ENCODE data around the gene ACVR1. TPM values are rescaled to one million over a fixed set of nuclear protein-coding genes. Genes with fewer than 3 reads are reported as not detected.
A peak's percentile ranks its signal among the peaks of the same experiment; 100 is the strongest.

Gene ACVR1
- total RNA-seq, 2 experiments from 2014 or later, result 19.0 to 20.8 TPM

DNA sequence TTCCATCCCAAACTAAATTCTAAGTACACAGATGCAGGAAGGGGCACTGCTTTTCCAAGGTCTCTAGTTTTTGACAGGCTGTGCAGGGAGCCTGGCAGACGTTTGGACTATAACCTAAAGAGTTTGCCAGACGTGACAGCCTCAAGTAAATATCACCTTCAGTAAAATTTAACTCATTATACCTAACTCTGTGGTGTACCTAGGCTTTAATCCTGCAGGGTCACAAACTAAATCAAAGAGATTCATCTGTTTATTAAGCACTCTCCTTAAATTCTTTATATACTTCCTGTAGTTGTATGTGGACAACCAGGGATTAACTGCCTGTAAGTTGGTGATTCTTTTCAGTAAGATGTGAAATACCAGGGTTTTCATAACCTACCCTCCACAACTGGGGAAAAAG is 92.9 kb downstream of the ACVR1 start:
- intact Hi-C loops (cut with micrococcal nuclease), result loop anchor here (10.0 kb wide), 1 partner anchor 962 kb away; no protein-coding TSS in a partner anchor
- DNase-seq, result no peak
- peaks cover 31% of the 10 kb centered on the region for H3K4me1 Mint-ChIP-seq (ENCODE audit: low read depth)
- H3K9me3 Mint-ChIP-seq, result no peaks in the 10 kb centered on the region
- no peak overlapping the region for H3K27ac Mint-ChIP-seq
- H3K27me3 Mint-ChIP-seq (ENCODE audit: low read depth), result no peaks in the 10 kb centered on the region
- CTCF ChIA-PET, result no interaction called here
- no peak overlapping the region for H3K4me3 Mint-ChIP-seq
- H3K36me3 Mint-ChIP-seq (ENCODE audit: low read depth), result peaks cover 14% of the 10 kb centered on the region

DNA sequence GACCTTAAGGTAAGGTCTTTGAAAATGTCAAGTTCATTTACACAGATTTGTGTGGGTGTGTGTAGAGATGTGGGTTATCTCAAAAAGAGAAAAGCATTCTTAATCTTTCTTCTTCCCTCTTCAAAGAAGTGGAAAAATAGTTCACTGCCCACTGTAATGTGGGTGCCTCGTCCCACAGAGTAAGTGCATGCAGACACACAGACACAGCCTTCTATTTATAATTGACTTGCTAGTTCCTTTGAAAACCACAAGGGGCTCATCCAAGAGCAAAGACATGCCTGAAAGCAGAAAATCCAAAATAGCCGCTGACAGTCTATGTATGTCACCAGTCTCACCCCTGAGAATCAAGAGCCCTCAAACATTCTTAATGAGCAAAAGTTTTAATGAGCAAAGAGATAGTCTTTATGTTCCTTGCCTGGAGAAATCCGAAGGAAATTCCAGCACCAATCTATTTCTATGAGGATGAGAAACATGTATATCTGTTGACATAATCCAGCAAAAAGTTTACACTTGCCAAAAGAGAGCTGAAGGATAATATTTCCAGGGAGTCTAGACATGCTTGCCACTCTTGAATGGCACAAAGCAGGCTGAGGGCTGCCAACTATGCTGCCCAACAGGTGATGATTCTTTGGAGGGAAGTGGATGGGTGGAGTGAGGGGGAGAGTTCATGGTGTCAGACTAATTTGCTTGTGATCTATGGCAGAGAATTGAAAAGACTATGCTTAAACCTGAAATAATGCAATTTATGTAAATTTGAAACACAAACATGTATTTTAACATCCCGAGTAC is 93.9 kb downstream of the ACVR1 start:
- no peak for DNase-seq
- CTCF ChIA-PET, result interaction anchor here (0.6 to 8.6 kb wide), 2 partner anchors 103 to 228 kb away, joined by 3 to 82 read pairs; no protein-coding TSS in a partner anchor
- Mint-ChIP-seq H3K9me3 (no peaks in the 10 kb centered on the region), H3K4me1 (ENCODE audit: low read depth) (peaks cover 29% of the 10 kb centered on the region), H3K27ac (no peak overlapping the region), H3K27me3 (ENCODE audit: low read depth) (no peaks in the 10 kb centered on the region), H3K36me3 (ENCODE audit: low read depth) (peaks cover 12% of the 10 kb centered on the region), H3K4me3 (no peak overlapping the region)
- intact Hi-C loops (cut with micrococcal nuclease), result loop anchor here (10.0 kb wide), 1 partner anchor 963 kb away; no protein-coding TSS in a partner anchor

DNA sequence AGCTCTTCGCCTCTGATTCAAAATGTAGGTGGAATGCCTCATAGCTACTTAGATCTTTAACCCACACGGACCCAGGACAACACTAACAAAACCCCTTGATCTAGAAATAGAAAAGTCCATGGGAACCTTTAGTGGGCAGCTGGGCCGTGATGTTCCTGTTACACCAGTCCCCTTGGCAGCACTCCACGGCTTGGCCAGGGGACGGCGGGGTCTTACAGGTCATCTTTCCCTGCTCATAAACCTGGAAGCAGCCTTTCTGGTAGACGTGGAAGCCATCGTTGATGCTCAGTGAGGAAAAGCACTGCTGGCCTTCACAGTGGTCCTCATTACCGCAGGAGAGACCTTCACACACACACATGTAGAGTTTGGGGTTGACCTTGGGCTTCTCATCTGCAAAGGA is 95.9 kb downstream of the ACVR1 start:
- no peak overlapping the region for H3K27ac Mint-ChIP-seq
- no peaks in the 10 kb centered on the region for H3K27me3 Mint-ChIP-seq (ENCODE audit: low read depth)
- H3K36me3 Mint-ChIP-seq (ENCODE audit: low read depth), result peaks cover 18% of the 10 kb centered on the region
- H3K4me3 Mint-ChIP-seq, result no peak overlapping the region
- intact Hi-C loops (cut with micrococcal nuclease), result loop anchor here (10.0 kb wide), 1 partner anchor 965 kb away; no protein-coding TSS in a partner anchor
- no peaks in the 10 kb centered on the region for H3K9me3 Mint-ChIP-seq
- H3K4me1 Mint-ChIP-seq (ENCODE audit: low read depth), result peaks cover 29% of the 10 kb centered on the region
- CTCF ChIA-PET, result interaction anchor here (0.7 to 8.6 kb wide), 7 partner anchors 13 to 238 kb away, joined by 3 to 82 read pairs (median 4); no protein-coding TSS in a partner anchor
- no peak for DNase-seq

DNA sequence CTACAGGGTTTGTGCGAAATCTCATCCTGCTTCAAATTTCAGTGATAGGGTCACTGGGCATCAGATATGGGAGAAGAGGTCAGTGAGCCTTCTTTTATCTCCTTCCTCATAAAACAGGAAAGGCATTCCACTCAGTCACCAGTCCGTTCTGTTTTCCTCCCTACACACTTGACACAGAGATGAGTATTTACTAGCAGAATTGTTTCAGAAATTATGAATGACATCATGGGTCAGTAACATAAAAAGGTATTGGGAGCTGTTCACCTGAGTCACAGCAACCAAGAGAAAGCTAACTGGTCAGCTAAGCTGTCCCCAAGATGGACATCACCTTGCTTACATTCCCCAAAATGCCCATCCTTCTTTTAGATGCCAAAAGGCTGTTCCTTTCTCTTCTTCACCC is 96.3 kb downstream of the ACVR1 start:
- H3K36me3 Mint-ChIP-seq (ENCODE audit: low read depth), result peaks cover 20% of the 10 kb centered on the region
- no peaks in the 10 kb centered on the region for H3K27me3 Mint-ChIP-seq (ENCODE audit: low read depth)
- peaks cover 27% of the 10 kb centered on the region for H3K4me1 Mint-ChIP-seq (ENCODE audit: low read depth)
- no peak overlapping the region for H3K4me3 Mint-ChIP-seq
- no peak overlapping the region for H3K27ac Mint-ChIP-seq
- CTCF ChIA-PET, result interaction anchor here (0.9 to 8.6 kb wide), 3 partner anchors 127 to 231 kb away, joined by 3 to 82 read pairs (median 3); no protein-coding TSS in a partner anchor
- no peaks in the 10 kb centered on the region for H3K9me3 Mint-ChIP-seq
- intact Hi-C loops (cut with micrococcal nuclease), result loop anchor here (10.0 kb wide), 1 partner anchor 965 kb away; no protein-coding TSS in a partner anchor
- DNase-seq, result no peak

DNA sequence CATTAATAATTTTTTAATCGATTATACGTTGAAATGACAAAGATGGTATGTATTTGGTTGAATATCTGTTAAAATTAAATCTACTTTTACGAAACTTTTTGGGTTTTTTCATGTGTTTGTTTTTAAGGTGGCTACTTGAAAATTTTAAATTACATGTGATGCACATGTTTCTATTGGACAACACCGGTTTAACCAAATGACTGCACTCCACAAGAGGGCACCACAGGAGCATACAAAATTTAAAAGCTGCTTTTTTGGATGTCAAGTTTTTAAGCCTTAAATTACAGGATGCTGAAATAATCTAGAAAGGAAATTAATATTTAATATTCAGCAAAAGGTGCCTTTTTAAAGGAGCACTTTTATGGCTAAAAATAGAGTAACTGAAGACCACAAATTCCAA is 98.7 kb downstream of the ACVR1 start:
- H3K36me3 Mint-ChIP-seq (ENCODE audit: low read depth), result peaks cover 24% of the 10 kb centered on the region
- peak; percentile 80 for DNase-seq
- no peaks in the 10 kb centered on the region for H3K9me3 Mint-ChIP-seq
- intact Hi-C loops (cut with micrococcal nuclease), result loop anchor here (1.0 to 2.0 kb wide), 3 partner anchors 233 to 475 kb away; no protein-coding TSS in a partner anchor
- H3K27ac Mint-ChIP-seq, result no peak overlapping the region
- CTCF ChIA-PET, result interaction anchor here (1.2 to 8.6 kb wide), 2 partner anchors 179 to 233 kb away, joined by 3 to 82 read pairs; no protein-coding TSS in a partner anchor
- H3K4me1 Mint-ChIP-seq (ENCODE audit: low read depth), result peaks cover 12% of the 10 kb centered on the region
- no peak overlapping the region for H3K4me3 Mint-ChIP-seq
- no peaks in the 10 kb centered on the region for H3K27me3 Mint-ChIP-seq (ENCODE audit: low read depth)

DNA sequence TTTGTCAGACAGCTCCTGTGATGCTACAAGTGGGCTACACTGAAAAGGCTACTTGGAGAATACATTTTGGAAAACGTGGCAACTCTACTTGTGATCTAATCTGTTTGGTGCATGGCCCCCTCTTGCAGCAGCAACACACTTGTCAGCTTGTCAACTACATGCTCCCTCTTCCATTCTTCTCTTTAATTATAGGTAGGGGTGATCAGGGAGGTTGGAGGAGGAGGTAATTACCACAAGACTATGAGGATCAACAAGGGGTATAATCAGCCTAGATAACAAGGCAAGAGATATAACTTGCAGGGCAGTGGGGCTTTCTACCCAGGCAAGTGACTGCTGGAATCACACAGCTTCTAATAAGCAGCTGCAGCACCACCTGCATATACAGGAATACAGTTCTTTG is 104.9 kb downstream of the ACVR1 start:
- intact Hi-C loops (cut with micrococcal nuclease), result no loop called here
- Mint-ChIP-seq H3K9me3 (no peaks in the 10 kb centered on the region), H3K27ac (no peak overlapping the region), H3K4me3 (no peak overlapping the region), H3K4me1 (ENCODE audit: low read depth) (no peaks in the 10 kb centered on the region), H3K27me3 (ENCODE audit: low read depth) (no peaks in the 10 kb centered on the region), H3K36me3 (ENCODE audit: low read depth) (peaks cover 29% of the 10 kb centered on the region)
- DNase-seq, result no peak
- CTCF ChIA-PET, result interaction anchor here (1.0 to 1.1 kb wide), 4 partner anchors 10 to 273 kb away, joined by 3 to 6 read pairs (median 3); no protein-coding TSS in a partner anchor

DNA sequence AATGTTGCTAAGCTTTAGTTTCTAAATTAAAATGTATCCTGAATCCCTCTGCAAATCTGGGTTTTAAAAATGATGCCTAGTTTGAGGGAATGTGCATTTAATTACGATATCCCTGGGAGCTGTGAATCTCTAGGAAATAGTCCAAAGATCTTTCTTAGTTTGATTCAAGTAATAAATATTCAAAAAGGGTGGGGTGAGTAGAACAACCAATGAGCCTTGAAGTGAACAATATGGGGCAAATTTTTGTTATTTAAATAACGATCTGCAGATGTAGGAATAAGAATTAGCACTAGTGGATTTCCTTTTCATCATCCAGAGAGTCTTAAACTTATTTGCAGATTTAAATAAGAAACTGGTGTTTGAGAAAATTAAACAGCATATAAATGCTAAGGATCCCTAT is 106.3 kb downstream of the ACVR1 start:
- peaks cover 32% of the 10 kb centered on the region for H3K36me3 Mint-ChIP-seq (ENCODE audit: low read depth)
- CTCF ChIA-PET, result no interaction called here

DNA sequence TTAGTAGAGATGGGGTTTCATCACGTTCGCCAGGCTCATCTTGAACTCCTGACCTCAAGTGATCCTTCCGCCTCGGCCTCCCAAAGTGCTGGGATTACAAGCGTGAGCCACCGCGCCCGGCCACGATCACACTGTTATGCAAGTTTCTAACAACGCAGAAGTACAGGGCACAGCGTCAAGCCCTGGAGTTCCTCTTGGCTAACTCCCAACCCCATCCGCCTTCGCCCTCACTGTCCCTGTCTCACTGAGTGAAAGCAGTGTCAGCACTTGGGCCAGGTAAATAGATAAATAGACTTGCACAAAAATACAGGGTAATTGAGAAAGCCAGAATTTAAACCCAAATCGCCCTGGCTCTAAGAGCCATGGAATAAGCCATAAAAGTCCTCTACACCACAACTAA is 111.7 kb downstream of the ACVR1 start:
- Mint-ChIP-seq H3K4me1 (ENCODE audit: low read depth) (no peaks in the 10 kb centered on the region), H3K9me3 (no peaks in the 10 kb centered on the region), H3K4me3 (no peak overlapping the region), H3K36me3 (ENCODE audit: low read depth) (peaks cover 49% of the 10 kb centered on the region), H3K27ac (no peak overlapping the region), H3K27me3 (ENCODE audit: low read depth) (no peaks in the 10 kb centered on the region)
- CTCF ChIA-PET, result no interaction called here
- DNase-seq, result no peak
- intact Hi-C loops (cut with micrococcal nuclease), result no loop called here

More for the DNA sequence above, 106.3 kb downstream of the ACVR1 start:
- intact Hi-C loops (cut with micrococcal nuclease), result no loop called here
- Mint-ChIP-seq H3K4me1 (ENCODE audit: low read depth) (no peaks in the 10 kb centered on the region), H3K4me3 (no peak overlapping the region), H3K27me3 (ENCODE audit: low read depth) (no peaks in the 10 kb centered on the region), H3K9me3 (no peaks in the 10 kb centered on the region), H3K27ac (no peak overlapping the region)
- no peak for DNase-seq

DNA sequence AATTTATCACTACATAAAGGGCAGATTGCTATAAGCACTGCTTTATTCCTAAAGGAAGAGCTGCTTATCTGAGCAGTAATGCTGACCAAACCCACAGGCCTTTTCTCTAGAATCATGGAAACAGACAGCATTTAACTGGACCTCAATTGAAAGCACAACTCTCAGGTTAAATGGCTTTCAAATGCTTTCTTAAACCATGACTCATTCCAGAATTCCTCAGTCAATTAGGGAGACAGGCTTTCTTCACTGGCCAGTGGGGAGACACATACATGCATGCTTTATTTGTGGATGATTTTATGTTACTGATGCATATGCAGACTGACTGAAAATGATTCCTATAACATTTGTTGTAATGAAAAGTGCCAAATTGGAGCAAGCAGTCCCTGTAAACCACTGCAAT is 114.6 kb downstream of the ACVR1 start:
- DNase-seq, result no peak
- Mint-ChIP-seq H3K4me3 (no peak overlapping the region), H3K9me3 (peaks cover 20% of the 10 kb centered on the region), H3K36me3 (ENCODE audit: low read depth) (peaks cover 62% of the 10 kb centered on the region), H3K4me1 (ENCODE audit: low read depth) (no peaks in the 10 kb centered on the region), H3K27ac (no peak overlapping the region), H3K27me3 (ENCODE audit: low read depth) (no peaks in the 10 kb centered on the region)
- intact Hi-C loops (cut with micrococcal nuclease), result no loop called here
- CTCF ChIA-PET, result interaction anchor here (0.5 to 2.1 kb wide), 3 partner anchors 10 to 459 kb away, joined by 3 to 7 read pairs (median 6); no protein-coding TSS in a partner anchor

DNA sequence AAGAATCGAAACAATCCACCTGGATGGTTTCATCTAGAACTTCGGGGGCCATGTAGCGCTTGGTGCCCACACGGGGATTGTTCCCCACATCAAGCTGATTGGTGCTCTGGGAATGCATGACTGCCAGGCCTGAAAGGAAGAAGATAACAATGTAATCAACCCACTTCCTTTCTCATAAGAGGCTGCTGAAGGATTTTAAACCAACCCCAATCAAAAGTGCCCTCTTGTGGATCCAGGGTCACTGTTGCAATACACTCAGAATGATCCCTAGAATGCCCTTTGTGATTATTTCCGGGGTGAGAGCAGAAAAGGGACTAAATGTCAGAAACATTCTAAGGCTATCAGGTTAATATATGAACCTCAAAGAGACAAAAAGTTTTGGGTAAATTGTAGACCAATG is 115.2 kb downstream of the ACVR1 start:
- H3K4me1 Mint-ChIP-seq (ENCODE audit: low read depth), result no peaks in the 10 kb centered on the region
- peaks cover 20% of the 10 kb centered on the region for H3K9me3 Mint-ChIP-seq
- CTCF ChIA-PET, result interaction anchor here (0.5 to 2.1 kb wide), 2 partner anchors 426 to 458 kb away, joined by 3 to 7 read pairs; no protein-coding TSS in a partner anchor
- H3K27ac Mint-ChIP-seq, result no peak overlapping the region
- no peaks in the 10 kb centered on the region for H3K27me3 Mint-ChIP-seq (ENCODE audit: low read depth)
- H3K36me3 Mint-ChIP-seq (ENCODE audit: low read depth), result peaks cover 64% of the 10 kb centered on the region
- no peak for DNase-seq
- intact Hi-C loops (cut with micrococcal nuclease), result no loop called here
- H3K4me3 Mint-ChIP-seq, result no peak overlapping the region

DNA sequence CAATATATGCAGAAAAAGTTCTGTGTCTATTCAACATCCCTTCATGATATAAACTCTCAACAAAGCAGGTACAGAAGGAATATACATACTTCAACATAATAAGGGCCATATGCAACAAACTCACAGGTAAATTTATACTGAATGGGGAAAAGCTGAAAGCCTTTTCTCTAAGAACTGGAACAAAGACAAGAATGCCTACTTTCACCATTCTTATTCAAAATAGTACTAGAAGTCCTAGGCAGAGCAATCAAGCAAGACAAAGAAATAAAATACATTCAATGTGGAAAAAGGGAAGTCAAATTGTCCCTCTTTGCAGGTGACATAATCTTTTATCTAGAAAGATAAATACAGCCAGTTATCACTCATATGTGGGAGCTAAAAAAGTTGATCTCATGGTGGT is 116.3 kb downstream of the ACVR1 start:
- no peaks in the 10 kb centered on the region for H3K27me3 Mint-ChIP-seq (ENCODE audit: low read depth)
- no peak overlapping the region for H3K27ac Mint-ChIP-seq
- intact Hi-C loops (cut with micrococcal nuclease), result no loop called here
- no peaks in the 10 kb centered on the region for H3K4me1 Mint-ChIP-seq (ENCODE audit: low read depth)
- DNase-seq, result no peak
- H3K36me3 Mint-ChIP-seq (ENCODE audit: low read depth), result peaks cover 65% of the 10 kb centered on the region
- H3K4me3 Mint-ChIP-seq, result no peak overlapping the region
- CTCF ChIA-PET, result interaction anchor here (1.1 kb wide), 1 partner anchor 250 kb away, joined by 5 read pairs; no protein-coding TSS in a partner anchor
- H3K9me3 Mint-ChIP-seq, result peaks cover 21% of the 10 kb centered on the region

DNA sequence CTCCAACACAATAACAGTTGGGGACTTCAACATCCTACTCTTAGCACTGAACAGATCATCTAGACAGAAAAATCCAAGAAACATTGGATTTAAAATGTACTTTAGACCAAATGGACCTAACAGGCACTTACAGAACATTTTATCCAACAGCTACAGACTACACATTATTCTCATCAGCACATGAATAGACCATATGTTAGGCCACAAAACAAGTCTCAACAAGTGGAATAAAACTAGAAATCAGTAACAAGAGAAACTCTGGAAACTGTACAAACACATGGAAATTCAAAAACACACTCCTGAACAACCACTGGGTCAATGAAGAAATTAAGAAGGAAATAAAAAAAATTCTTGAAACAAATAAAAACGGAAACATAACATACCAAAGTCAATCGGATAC is 117.5 kb downstream of the ACVR1 start:
- Mint-ChIP-seq H3K27ac (no peak overlapping the region), H3K4me3 (no peak overlapping the region), H3K9me3 (peaks cover 21% of the 10 kb centered on the region), H3K36me3 (ENCODE audit: low read depth) (peaks cover 64% of the 10 kb centered on the region), H3K27me3 (ENCODE audit: low read depth) (no peaks in the 10 kb centered on the region), H3K4me1 (ENCODE audit: low read depth) (no peaks in the 10 kb centered on the region)
- intact Hi-C loops (cut with micrococcal nuclease), result no loop called here
- DNase-seq, result no peak
- CTCF ChIA-PET, result no interaction called here
